Mesenteric fat pad (tissue), 1 donor: Measurements from ENCODE around the gene KRTAP4-2. TPM values are rescaled to one million over a fixed set of nuclear protein-coding genes. Genes with fewer than 3 reads are reported as not detected.
"Not testable (repeated sequence)": the region's sequence is repeated elsewhere in the genome, so short reads cannot be mapped to it uniquely, and the experiment has no call there.

Experiments
- DNase-seq: peaks from one replicate; pipeline ENCODE4 v3.0.0-alpha.2; 2020; ENCODE audit warnings: low spot score
- long read RNA-seq: library from polyadenylated mRNA; unstranded; transcript quantifications from one replicate; pipeline ENCODE4 v2.0.0, GENCODE V29; 2020
- total RNA-seq: library from RNA; stranded (reverse); fragmentation: NEBNext Ultra II Directional; extraction: Animal tissue kit (Norgen Biotek cat#: 25700); gene quantifications from one replicate; pipeline ENCODE4 v1.2.1, GENCODE V29; 2021
- donor health status: DM: yes; HTN: yes; CAD: no.

KRTAP4-2 gene
- not detected for total RNA-seq
- long read RNA-seq, result 0 reads

GRCh38 chr17:41177727-41178271 lies at the start of gene KRTAP4-2:
TSS of gene KRTAP4-2 (minus strand) at chr17:41178221. CDS start at chr17:41178164, 57 bp downstream.
- no peak for DNase-seq

GRCh38 chr17:41226598-41227095 lies 48.6 kb upstream of the KRTAP4-2 start, which contains the start of gene KRTAP9-2:
TSS of gene KRTAP9-2 (plus strand) at chr17:41226648. CDS start at chr17:41226655, 7 bp downstream.
- DNase-seq, result not testable (repeated sequence)

GRCh38 chr17:41226051-41226450 lies 48.0 kb upstream of the KRTAP4-2 start:
- no peak for DNase-seq

- no peak for DNase-seq
These were observed 45.8 kb upstream of the KRTAP4-2 start for GRCh38 chr17:41223821-41224220.

DNA sequence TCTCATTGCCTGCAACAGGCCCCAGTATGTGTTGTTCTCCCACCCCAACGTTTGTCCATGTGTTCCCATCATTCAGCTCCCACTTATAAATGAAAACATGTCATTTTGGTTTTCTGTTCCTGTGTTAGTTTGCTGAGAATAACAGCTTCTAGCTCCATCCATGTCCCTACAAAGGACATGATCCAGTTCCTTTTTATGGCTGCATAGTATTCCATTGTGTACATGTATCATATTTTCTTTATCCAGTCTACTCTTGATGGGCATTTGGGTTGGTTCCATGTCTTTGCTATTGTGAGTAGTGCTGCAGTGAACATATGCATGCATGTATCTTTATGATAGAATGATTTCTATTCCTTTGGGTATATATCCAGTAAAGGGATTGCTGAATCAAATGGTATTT lies 37.7 kb upstream of the KRTAP4-2 start:
- DNase-seq, result no peak

DNA sequence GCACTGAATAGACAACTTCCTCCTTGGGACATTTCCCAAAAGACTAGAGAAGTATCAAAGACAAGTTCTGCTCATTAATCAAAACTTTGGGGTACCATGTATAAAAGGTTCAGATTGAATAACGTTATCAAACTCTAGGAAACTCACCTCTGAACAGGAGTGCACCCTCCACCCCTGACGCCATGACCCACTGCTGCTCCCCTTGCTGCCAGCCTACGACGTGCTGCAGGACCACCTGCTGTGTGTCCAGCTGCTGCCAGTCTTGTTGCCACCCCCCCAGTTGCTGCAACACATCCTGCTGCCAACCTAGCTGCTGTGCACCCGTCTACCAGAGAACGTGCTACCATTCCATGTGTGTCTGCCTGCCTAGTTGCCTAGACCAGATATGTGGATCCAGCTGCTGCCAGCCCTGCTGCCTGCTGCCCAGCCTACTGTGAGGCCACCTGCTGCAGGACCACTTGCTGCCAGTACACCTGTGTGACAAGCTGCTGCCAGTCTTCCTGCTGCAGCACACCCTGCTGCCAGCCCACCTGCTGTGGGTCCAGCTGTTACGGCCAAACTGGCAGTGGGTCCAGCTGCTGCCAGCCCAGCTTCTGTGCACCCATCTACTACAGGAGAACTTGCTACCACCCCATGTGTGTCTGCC lies 34.6 kb upstream of the KRTAP4-2 start:
- DNase-seq, result no peak

GRCh38 chr17:41211845-41212466 lies 33.9 kb upstream of the KRTAP4-2 start:
- no peak for DNase-seq

DNA sequence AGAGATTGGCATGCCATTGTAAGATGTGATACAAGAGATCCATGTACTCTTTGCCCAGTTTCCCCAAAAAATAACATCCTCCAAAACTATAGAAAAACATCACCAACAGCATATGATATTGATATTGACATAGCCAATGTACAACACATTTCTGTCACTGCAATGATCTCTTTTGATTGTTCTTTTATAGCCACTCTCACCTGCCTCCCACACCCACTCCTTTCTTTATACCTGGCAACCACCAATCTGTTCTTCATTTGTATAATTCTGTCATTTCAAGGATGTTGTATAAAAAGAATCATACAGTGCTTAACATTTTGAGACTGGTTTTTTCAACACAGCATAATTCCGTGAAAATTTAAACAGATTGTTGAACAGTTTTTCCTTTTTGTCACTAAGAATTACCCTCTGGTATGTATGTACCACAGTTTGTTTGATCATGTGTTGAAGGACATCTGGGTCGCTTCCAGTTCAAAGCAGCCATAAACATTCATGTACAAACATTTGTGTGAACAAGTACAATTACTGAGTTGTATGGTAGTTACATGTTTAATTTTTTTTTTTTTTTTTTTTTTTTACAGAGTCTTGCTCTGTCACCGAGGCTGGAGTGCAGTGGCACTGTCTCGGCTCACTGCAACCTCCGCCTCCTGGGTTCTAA lies 21.5 kb upstream of the KRTAP4-2 start:
- DNase-seq, result no peak

DNA sequence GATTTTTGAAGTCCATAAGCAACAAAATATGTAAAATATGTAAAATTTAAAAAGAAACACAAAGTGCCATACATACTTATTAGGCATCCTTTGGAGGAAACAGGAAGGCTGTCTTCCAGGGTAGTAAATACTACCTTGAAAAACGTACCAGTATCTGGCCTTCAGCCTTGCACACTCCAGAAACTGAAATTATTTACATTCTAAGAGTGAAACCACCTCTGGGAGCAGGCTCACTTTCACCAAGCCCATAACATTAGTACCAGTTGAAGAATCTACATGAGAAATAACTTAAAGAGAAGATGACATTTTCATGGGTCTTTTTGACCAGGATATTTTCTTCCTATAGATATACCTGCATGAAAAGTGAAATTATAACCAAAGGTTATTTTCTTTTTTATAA lies 18.0 kb upstream of the KRTAP4-2 start:
- DNase-seq, result no peak

DNA sequence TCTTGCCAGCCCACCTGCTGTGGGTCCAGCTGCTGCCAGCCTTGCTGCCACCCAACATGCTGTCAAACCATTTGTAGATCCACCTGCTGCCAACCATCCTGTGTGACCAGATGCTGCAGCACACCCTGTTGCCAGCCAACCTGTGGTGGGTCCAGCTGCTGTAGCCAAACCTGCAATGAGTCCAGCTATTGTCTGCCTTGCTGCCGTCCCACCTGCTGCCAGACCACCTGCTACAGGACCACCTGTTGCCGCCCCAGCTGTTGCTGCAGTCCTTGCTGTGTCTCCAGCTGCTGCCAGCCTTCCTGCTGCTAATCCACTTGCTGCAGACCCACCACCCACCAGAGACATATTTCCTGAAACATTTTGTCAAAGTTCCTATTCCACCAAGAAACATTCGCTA lies 12.3 kb upstream of the KRTAP4-2 start:
- no peak for DNase-seq

DNA sequence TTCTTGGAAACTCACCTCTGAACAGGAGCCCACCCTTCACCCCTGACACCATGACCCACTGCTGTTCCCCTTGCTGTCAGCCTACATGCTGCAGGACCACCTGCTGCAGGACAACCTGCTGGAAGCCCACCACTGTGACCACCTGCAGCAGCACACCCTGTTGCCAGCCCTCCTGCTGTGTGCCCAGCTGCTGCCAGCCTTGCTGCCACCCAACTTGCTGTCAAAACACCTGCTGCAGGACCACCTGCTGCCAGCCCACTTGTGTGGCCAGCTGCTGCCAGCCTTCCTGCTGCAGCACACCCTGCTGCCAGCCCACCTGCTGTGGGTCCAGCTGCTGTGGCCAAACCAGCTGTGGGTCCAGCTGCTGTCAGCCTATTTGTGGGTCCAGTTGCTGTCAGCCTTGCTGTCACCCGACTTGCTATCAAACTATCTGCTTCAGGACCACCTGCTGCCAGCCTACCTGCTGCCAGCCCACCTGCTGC lies 11.9 kb upstream of the KRTAP4-2 start, which contains the start of gene KRTAP9-1:
Gene KRTAP9-1 (plus strand): TSS at position 51 of the 482 bp plus-strand sequence. CDS start 0 bp downstream, at position 51.
- not testable (repeated sequence) for DNase-seq

GRCh38 chr17:41186872-41187271 lies 8.9 kb upstream of the KRTAP4-2 start:
- no peak for DNase-seq

DNA sequence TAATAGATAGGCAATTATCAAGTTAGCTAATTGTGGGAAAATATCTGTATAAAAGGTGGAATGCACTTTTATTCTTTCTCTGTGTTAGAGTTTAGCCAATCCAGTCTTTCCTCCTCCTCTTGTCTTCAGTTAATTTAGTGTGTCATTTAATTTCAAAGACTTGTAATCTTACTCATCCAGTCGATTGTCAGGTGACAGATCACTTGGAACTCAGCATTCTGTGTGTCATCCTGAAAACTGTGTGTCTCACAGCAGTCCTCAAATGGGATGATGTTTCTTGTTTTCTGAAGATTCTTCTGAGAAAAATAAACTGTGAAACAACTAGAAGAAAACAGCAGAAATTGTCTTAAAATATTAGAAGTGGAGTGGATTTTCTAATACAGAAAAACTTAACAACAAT lies 7.0 kb upstream of the KRTAP4-2 start:
- DNase-seq, result no peak

DNA sequence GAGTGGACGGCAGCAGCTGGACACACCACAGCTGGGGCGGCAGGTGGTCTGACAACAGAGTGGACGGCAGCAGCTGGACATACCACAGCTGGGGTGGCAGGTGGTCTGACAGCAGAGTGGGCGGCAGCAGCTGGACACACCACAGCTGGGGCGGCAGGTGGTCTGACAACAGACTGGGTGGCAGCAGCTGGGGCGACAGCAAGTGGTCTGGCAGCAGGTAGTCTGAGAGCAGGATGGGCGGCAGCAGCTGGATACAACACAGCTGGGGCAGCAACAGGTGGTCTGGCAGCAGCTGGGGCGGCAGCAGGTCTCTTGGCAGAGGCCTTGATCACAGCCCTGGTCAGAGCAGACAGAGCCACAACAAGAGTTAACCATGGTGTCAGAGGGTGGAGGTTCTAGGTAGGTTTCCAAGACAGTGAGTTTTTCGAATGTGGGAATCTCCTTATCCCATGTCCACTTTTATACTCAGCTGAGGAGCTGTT lies 6.5 kb upstream of the KRTAP4-2 start, which contains the start of gene KRTAP4-1:
Gene KRTAP4-1 (minus strand): TSS at position 432 of the 482 bp plus-strand sequence. CDS start 57 bp downstream, at position 375.
- no peak for DNase-seq

DNA sequence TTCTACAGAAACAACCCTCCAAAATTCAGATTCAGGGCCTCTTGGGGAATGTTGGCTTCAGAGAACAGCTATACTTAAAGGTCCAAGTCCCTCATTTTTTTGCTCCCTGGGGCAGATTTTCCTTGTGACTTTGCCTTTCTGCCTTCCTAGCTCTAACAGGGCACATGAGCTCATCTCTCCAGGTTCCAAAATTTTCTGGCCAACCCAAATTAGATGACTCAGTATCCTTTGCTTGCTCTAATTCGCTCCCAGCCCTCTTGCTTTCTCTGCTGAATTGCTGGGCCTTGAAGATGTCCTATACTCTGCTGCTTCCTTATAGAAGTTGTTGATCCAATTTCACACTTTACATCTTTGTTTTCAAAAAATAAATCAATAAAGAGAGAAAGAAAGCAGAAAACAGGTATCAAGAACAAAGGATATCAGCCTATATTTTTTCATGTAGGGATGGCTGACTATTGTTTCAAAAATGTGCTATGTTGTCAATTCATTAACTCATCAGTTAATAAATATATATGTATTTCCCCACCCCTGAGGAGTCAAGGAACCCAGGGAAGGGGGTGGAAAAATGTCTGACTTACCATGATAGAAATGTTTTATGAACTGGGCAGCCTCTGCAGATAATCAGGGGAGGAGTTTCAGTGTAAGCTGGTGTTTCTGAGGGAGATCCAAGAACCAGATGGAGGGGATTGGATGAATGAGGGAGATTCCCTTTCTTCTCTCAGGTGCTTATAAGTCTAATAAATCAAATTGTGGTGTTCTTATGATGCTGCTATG lies 1.0 kb upstream of the KRTAP4-2 start:
- no peak for DNase-seq

DNA sequence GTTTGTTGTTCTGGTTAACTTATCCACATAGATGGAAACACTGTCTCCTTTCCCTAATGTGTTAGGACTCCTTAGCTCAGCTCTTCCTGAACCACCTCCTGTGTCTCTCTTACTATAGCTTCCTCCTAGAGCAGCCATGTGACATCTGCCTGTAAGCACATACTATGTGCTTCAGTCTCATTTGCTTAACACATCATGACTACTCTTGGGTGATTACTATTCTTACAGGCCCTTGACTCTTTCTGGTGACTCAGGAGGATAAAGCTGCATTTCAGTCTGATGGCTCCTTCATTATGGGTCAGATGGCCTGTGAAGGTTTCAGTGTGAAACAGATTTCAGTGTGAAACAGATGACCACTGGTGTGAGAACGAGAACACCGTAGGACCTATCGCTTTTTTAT lies 320 bp upstream of the KRTAP4-2 start:
- DNase-seq, result no peak

- DNase-seq, result no peak
These were observed 1.2 kb downstream of the KRTAP4-2 start for GRCh38 chr17:41176744-41177387.

- no peak for DNase-seq
These were observed 6.1 kb downstream of the KRTAP4-2 start for GRCh38 chr17:41171886-41172285.

DNA sequence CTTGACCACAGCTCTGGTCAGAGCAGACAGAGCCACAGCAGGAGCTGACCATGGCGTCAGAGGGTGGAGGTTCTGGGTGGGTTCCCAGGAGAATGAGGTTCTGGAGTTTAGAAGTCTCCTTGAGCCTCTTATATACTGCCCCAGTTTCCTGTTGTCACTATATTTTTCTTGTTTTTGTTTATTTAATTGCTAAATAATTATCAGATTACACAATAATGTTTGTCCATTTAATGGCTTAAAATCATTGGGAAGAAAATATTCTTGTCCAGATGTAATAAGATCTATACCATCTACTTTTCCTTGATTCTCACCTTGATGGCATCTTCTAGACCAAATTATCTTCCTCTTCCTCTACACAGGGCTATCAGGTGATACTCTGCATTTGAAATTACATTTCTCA lies 9.9 kb downstream of the KRTAP4-2 start, which contains the start of gene KRTAP4-3:
Gene KRTAP4-3 (minus strand): TSS at position 101 of the 400 bp plus-strand sequence. CDS start 49 bp downstream, at position 52.
- no peak for DNase-seq

DNA sequence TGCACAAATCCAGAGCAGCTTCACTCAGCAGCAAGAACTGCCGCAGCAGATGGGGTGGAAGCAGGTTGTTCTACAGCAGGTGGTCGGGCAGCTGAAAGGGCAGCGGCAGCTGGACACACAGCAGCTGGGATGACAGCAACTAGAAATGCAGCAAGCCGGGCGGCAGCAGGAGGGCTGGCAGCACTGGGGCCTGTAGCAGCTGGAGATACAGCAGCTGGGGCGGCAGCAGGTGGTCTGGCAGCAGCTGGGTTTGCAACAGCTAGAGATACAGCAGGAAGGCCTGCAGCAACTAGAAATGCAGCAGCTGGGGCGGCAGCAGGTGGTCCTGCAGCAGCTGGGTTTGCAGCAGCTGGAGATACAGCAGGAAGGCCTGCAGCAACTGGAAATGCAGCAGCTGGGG lies 10.5 kb downstream of the KRTAP4-2 start:
- no peak for DNase-seq
